K562 (cell line): Measurements from ENCODE around the gene OR2T34. TPM values are rescaled to one million over a fixed set of nuclear protein-coding genes. Genes with fewer than 3 reads are reported as not detected.

ENCODE experiments used
- ATAC-seq: fragments of 200-7000 bp; cut with Tn5 transposase; 3 replicates; pipeline ENCODE4 v1.9.1; 2020; ENCODE audit warnings: moderate library complexity
- BruUV-seq: library from RNA; stranded (reverse); fragments of 400-500 nt; replicated peaks from 2 replicates; lab custom pipeline; 2021; lab: Mats Ljungman, UMichigan
- CTCF ChIA-PET: fragments of 300-600 bp; formaldehyde crosslinking; extraction: SDS; loops from one replicate; lab custom pipeline; 2021; ENCODE audit warnings: low intra/inter-chr PET ratio; lab: Yijun Ruan, JAX
- POLR2A ChIA-PET: fragments of 300-600, 350-650 bp; sonication (Branson Sonifier 250); formaldehyde crosslinking; extraction: SDS; loops from one replicate; lab custom pipeline; 2021; ENCODE audit warnings: antibody characterized with exemption, inconsistent platforms; lab: Yijun Ruan, JAX
- DNase-seq, 4 experiments: peaks; one replicate each; pipeline versions ENCODE4 v3.0.0 to v3.0.0-alpha.2; 2011 to 2018; ENCODE audit warnings: low spot score in 3 of 4, mixed read lengths in 3 of 4; ENCODE audit errors: extremely low read depth in 1 of 4
- FAIRE-seq: peaks from 2 replicates; lab custom pipeline; 2011; peaks lifted over from hg19 to GRCh38; lab: Jason Lieb, UNC
- H2AFZ ChIP-seq: 2 replicates; pipeline ENCODE4 v1.6.0; 2011; ENCODE audit warnings: low read depth, low read length, control low read depth, inconsistent platforms
- H3K27ac ChIP-seq: fragments of 200-600 bp; 3 replicates; pipeline ENCODE4 v1.8.0; 2011; ENCODE audit warnings: low read depth, mild to moderate bottlenecking, control low read depth, inconsistent platforms, low read length, moderate library complexity, mixed read lengths; ENCODE audit errors: extremely low read depth
- H3K27me3 ChIP-seq, 2 experiments: fragments of 300-600 bp in 1 of 2; 2 replicates in 1 of 2; 3 replicates in 1 of 2; pipeline versions ENCODE4 v1.6.0 to v1.8.0; 2011; ENCODE audit warnings: inconsistent platforms in 2 of 2, low read length in 2 of 2, mild to moderate bottlenecking in 1 of 2, mixed read lengths in 1 of 2, moderate library complexity in 1 of 2; ENCODE audit not compliant: control insufficient read depth in 2 of 2, insufficient read depth in 2 of 2
- H3K36me3 ChIP-seq: fragments of 300-600 bp; 3 replicates; pipeline ENCODE4 v1.8.0; 2011; ENCODE audit warnings: mild to moderate bottlenecking, low read length, inconsistent platforms; ENCODE audit not compliant: control insufficient read depth, insufficient read depth
- H3K4me1 ChIP-seq, 2 experiments: fragments of 200-600 bp in 1 of 2; replicated peaks in 1 of 2; 2 replicates in 1 of 2; 3 replicates in 1 of 2; pipeline versions ENCODE4 v1.5.1 to v1.8.0; 2011; ENCODE audit warnings: inconsistent platforms in 2 of 2, low read length in 2 of 2, mild to moderate bottlenecking in 1 of 2, mixed read lengths in 1 of 2, moderate library complexity in 1 of 2; ENCODE audit not compliant: control insufficient read depth in 2 of 2, insufficient read depth in 2 of 2
- H3K4me2 ChIP-seq: 2 replicates; pipeline ENCODE4 v1.6.1; 2011; ENCODE audit warnings: low read length, control low read depth, inconsistent platforms, mixed read lengths; ENCODE audit not compliant: insufficient read depth
- H3K4me3 ChIP-seq: fragments of 200-600 bp; sonication (generic), shearing (Covaris generic); 2 replicates; pipeline ENCODE4 v1.5.1; 2016; ENCODE audit warnings: control low read depth, inconsistent platforms
- H3K79me2 ChIP-seq: fragments of 200-600 bp; 3 replicates; pipeline ENCODE4 v1.8.0; 2011; ENCODE audit warnings: low read length, inconsistent platforms; ENCODE audit not compliant: control insufficient read depth, insufficient read depth
- H3K9ac ChIP-seq, 2 experiments: 2 replicates each; pipeline versions ENCODE4 v1.6.0 to v1.6.1; 2011; ENCODE audit warnings: low read depth in 2 of 2, low read length in 2 of 2, control low read depth in 1 of 2, inconsistent platforms in 1 of 2, mild to moderate bottlenecking in 1 of 2, mixed read lengths in 1 of 2; ENCODE audit not compliant: insufficient read depth in 1 of 2
- H3K9me1 ChIP-seq: one replicate; pipeline ENCODE4 v1.6.0; 2011; ENCODE audit warnings: inconsistent platforms, mild to moderate bottlenecking, low read length, moderate library complexity; ENCODE audit not compliant: control insufficient read depth, insufficient read depth
- H3K9me3 ChIP-seq: replicated peaks from 2 replicates; pipeline ENCODE4 v1.5.1; 2011; ENCODE audit warnings: low read depth, low read length, inconsistent platforms; ENCODE audit not compliant: control insufficient read depth, insufficient read depth
- H4K20me1 ChIP-seq: replicated peaks from 2 replicates; pipeline ENCODE4 v1.6.1; 2011; ENCODE audit warnings: low read length, inconsistent platforms, mixed read lengths; ENCODE audit not compliant: control insufficient read depth, insufficient read depth
- CHD4 ChIP-seq: fragments of 200-600 bp; sonication (generic); IDR thresholded peaks from 3 replicates; pipeline ENCODE4 v1.6.1; 2012; ENCODE audit warnings: low read depth, mild to moderate bottlenecking, mixed read lengths, low read length, inconsistent platforms; ENCODE audit not compliant: insufficient read depth, insufficient replicate concordance, poor library complexity, severe bottlenecking
- FOS ChIP-seq: IDR thresholded peaks from 3 replicates; pipeline ENCODE4 v1.6.1; 2011; ENCODE audit not compliant: insufficient read length; ENCODE audit errors: extremely low read depth
- IRF2 ChIP-seq: sonication (generic); formaldehyde crosslinking; IDR thresholded peaks from 2 replicates; pipeline ENCODE4 v1.8.1; 2022; ENCODE audit warnings: mild to moderate bottlenecking, missing genetic modification reagents
- KDM5B ChIP-seq: fragments of 200-600 bp; sonication (generic); IDR thresholded peaks from 2 replicates; pipeline ENCODE4 v1.6.1; 2012; ENCODE audit warnings: low read depth, mild to moderate bottlenecking, moderate library complexity, low read length, control low read depth, inconsistent platforms; ENCODE audit not compliant: insufficient replicate concordance
- PHF20 ChIP-seq: fragments of 450-650 bp; IDR thresholded peaks from 2 replicates; pipeline ENCODE4 v1.6.1; 2018; ENCODE audit not compliant: partially characterized antibody
- RBM15 ChIP-seq: fragments of 200-400 bp; formaldehyde crosslinking; IDR thresholded peaks from 2 replicates; pipeline ENCODE4 v1.6.1; 2018; ENCODE audit warnings: mild to moderate bottlenecking, low read length, moderate library complexity; ENCODE audit not compliant: insufficient read depth
- RFX1 ChIP-seq: fragments of 450-650 bp; IDR thresholded peaks from 2 replicates; pipeline ENCODE4 v1.6.1; 2016; ENCODE audit warnings: mild to moderate bottlenecking, moderate library complexity
- RFX7 ChIP-seq: fragments of 250-450 bp; sonication (Bioruptor Pico); IDR thresholded peaks from 2 replicates; pipeline ENCODE4 v1.5.1; 2021; ENCODE audit warnings: mild to moderate bottlenecking
- VEZF1 ChIP-seq: fragments of 200-800 bp; sonication (Bioruptor generic); IDR thresholded peaks from 2 replicates; pipeline ENCODE4 v1.6.1; 2017; ENCODE audit warnings: missing genetic modification characterization, missing compliant biosample characterization
- ZNF184 ChIP-seq: sonication (generic); formaldehyde crosslinking; IDR thresholded peaks from 2 replicates; pipeline ENCODE4 v1.5.0; 2020; ENCODE audit warnings: missing genetic modification reagents
- ZNF41 ChIP-seq: fragments of 250-450 bp; sonication (Bioruptor Pico); conservative IDR thresholded peaks from 2 replicates; pipeline ENCODE4 v1.4.0; 2020; ENCODE audit warnings: mild to moderate bottlenecking
- ZNF518B ChIP-seq: fragments of 250-450 bp; sonication (Bioruptor Pico); IDR thresholded peaks from 2 replicates; pipeline ENCODE4 v1.5.0; 2021; ENCODE audit warnings: mild to moderate bottlenecking, moderate library complexity
- ZNF766 ChIP-seq: fragments of 200-800 bp; sonication (Bioruptor generic); conservative IDR thresholded peaks from 2 replicates; pipeline ENCODE4 v1.6.1; 2016; ENCODE audit warnings: missing genetic modification characterization, missing compliant biosample characterization
- WGBS: fragments of 100-300 bp; shearing (Covaris generic); methylation state at CpG from one replicate; pipeline ENCODE4 v1.1.6; 2016; ENCODE audit warnings: low coverage, mixed read lengths; ENCODE audit not compliant: insufficient coverage; ENCODE audit errors: missing lambda C conversion rate; 5-methylcytosine and 5-hydroxymethylcytosine counted together
- in situ Hi-C: fragments of 300-500 bp; cut with MboI; formaldehyde crosslinking; loops from 4 replicates; pipeline ENCODE4 v1.15.0; 2018; ENCODE audit warnings: inconsistent platforms, mixed read lengths
- intact Hi-C: fragments of 100-400 bp; cut with micrococcal nuclease; formaldehyde crosslinking; loops from 2 replicates; pipeline ENCODE4 v1.14.2; 2022
- polyA plus RNA-seq, 8 experiments: library from polyadenylated mRNA; depleted of rRNA in 4 of 8; stranded (reverse) in 5 of 8; unstranded in 3 of 8; fragments of >200 nt; fragmentation: Nextera tagmentation in 2 of 8; fragmentation: Illumina TruSeq in 1 of 8; extraction: Ambion mirVana in 2 of 8; extraction: Trizol in 1 of 8; gene quantifications; 2 replicates each; pipeline versions ENCODE4 v1.2.1 to v1.2.3, GENCODE V29; 2011 to 2014; ENCODE audit warnings: inconsistent platforms in 1 of 8, missing spikeins in 1 of 8
- total RNA-seq, 7 experiments: library from RNA; depleted of rRNA in 6 of 7; stranded (reverse); fragments of >200 nt in 6 of 7; fragmentation: Illumina TruSeq in 2 of 7; extraction: Trizol in 2 of 7; gene quantifications; 2 replicates each; pipeline versions ENCODE4 v1.2.1 to v1.2.3, GENCODE V29; 2011 to 2021; ENCODE audit warnings: low replicate concordance in 1 of 7
- TF ChIP-seq, protein P1 (sequence below): sonication (generic); formaldehyde crosslinking; IDR thresholded peaks from 2 replicates; pipeline ENCODE4 v1.8.0; 2022; ENCODE audit warnings: missing genetic modification reagents, mild to moderate bottlenecking, moderate library complexity, borderline replicate concordance

The OR2T34 gene
- total and polyA plus RNA-seq, 9 of the 15 experiments (the other 6 are each of a cell fraction or from before 2014, with no cell fraction given) = not detected

DNA sequence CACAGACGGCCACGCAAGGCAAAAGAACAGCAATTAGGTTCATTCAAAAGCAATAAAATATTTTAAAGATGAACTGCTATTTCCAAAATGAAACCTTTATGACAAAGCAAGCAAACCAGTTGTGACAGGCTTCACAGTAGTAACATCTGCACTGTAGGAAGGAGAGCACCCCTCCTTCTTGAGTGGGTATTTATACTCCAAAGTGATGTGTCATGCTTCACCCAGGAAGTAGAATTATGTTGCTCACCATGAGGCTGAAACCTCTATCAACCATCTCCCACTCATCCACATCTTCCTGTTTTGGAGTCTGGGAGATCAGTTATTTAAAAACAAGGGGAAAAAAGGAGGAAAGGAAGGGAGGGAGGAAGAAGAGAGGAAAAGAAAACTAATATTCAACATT, 22.1 kb upstream of the OR2T34 start (continued):
- peak; percentile 45; the same call in 1 of the 2 replicates for TF ChIP-seq ZNF766
- TF ChIP-seq VEZF1 (CRISPR knock-in tag) = peak; percentile 58; the same call in 1 of the 2 replicates

DNA sequence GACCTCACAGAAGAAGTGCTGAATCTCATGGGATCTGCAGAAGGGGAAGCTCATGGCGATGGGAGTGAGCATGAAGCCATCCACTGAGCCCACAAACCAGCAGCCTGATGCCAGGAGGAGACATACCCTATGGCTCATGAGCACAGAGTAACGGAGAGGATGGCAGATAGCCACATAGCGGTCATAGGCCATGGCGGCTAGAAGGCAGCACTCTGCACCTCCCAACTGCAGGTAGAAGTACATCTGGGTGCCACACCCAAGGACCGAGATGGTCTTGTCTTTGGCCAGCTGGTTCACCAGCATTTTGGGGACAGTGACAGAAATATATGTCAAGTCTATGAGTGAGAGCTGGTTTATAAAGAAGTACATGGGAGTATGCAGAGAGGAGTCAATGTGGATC, 18.7 kb upstream of the OR2T34 start:
- CTCF ChIA-PET = no interaction called here
- POLR2A ChIA-PET = no interaction called here
- Histone ChIP-seq H3K9me3 (no peaks in the 10 kb centered on the region), H3K27me3 (no peaks in the 10 kb centered on the region), H3K4me1 (no peaks in the 10 kb centered on the region; a peak in 1 of 5 replicates), H3K9ac (no peak overlapping the region), H3K27ac (no peak overlapping the region), H3K4me2 (no peak overlapping the region), H2AFZ (no peak overlapping the region), H3K36me3 (no peaks in the 10 kb centered on the region), H4K20me1 (no peaks in the 10 kb centered on the region), H3K4me3 (no peak overlapping the region), H3K79me2 (no peaks in the 10 kb centered on the region), H3K9me1 (no peaks in the 10 kb centered on the region)
- DNase-seq (no peak), ATAC-seq (no peak), FAIRE-seq (no peak)
- intact Hi-C loops (no loop called here), in situ Hi-C loops (no loop called here)
- 29% methylated on average over 1 of the region's 5 CpGs for WGBS
- BruUV-seq = no TSS peak
- no peak for TF ChIP-seq RBM15
- TF ChIP-seq FOS = no peak
- TF ChIP-seq IRF2 (CRISPR knock-in tag) = no peak
- TF ChIP-seq ZNF184 (CRISPR knock-in tag) = no peak
- TF ChIP-seq RFX1 = no peak
- no peak for TF ChIP-seq CHD4
- TF ChIP-seq PHF20 = no peak
- no peak for TF ChIP-seq ZNF41 (CRISPR knock-in tag)
- TF ChIP-seq, protein P1, sequence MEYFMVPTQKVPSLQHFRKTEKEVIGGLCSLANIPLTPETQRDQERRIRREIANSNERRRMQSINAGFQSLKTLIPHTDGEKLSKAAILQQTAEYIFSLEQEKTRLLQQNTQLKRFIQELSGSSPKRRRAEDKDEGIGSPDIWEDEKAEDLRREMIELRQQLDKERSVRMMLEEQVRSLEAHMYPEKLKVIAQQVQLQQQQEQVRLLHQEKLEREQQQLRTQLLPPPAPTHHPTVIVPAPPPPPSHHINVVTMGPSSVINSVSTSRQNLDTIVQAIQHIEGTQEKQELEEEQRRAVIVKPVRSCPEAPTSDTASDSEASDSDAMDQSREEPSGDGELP (CRISPR knock-in tag) = no peak
- TF ChIP-seq ZNF518B (CRISPR knock-in tag) = no peak
- TF ChIP-seq RFX7 (CRISPR knock-in tag) = no peak
- TF ChIP-seq KDM5B = no peak
